Measurements from ENCODE around the gene POLR1G. TPM values are rescaled to one million over a fixed set of nuclear protein-coding genes. Genes with fewer than 3 reads are reported as not detected.
"Not testable (repeated sequence)": the region's sequence is repeated elsewhere in the genome, so short reads cannot be mapped to it uniquely, and the experiment has no call there.

Gene POLR1G
- total RNA-seq, 1 donor from 2014 or later: 16.8 TPM

GRCh38 chr19:45407091-45407375 is 589 bp downstream of the POLR1G start:
- DNase-seq (ENCODE audit: low read depth): no peak
- peak overlapping the region; percentile 81 for H3K4me3 ChIP-seq (ENCODE audit: low read depth, low read length)
- H3K36me3 ChIP-seq (ENCODE audit: control insufficient read depth, insufficient read depth, low read length): peaks cover 7% of the 10 kb centered on the region
- H3K27me3 ChIP-seq (ENCODE audit: control insufficient read depth, insufficient read depth, low read length): no peaks in the 10 kb centered on the region
- FAIRE-seq: no peak
- TF ChIP-seq, protein P1, sequence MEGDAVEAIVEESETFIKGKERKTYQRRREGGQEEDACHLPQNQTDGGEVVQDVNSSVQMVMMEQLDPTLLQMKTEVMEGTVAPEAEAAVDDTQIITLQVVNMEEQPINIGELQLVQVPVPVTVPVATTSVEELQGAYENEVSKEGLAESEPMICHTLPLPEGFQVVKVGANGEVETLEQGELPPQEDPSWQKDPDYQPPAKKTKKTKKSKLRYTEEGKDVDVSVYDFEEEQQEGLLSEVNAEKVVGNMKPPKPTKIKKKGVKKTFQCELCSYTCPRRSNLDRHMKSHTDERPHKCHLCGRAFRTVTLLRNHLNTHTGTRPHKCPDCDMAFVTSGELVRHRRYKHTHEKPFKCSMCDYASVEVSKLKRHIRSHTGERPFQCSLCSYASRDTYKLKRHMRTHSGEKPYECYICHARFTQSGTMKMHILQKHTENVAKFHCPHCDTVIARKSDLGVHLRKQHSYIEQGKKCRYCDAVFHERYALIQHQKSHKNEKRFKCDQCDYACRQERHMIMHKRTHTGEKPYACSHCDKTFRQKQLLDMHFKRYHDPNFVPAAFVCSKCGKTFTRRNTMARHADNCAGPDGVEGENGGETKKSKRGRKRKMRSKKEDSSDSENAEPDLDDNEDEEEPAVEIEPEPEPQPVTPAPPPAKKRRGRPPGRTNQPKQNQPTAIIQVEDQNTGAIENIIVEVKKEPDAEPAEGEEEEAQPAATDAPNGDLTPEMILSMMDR (IDR thresholded peaks at IDR 0.05; ENCODE audit: insufficient read depth, low read length, severe bottlenecking): no peak

- not testable (repeated sequence) for FAIRE-seq; DNase-seq (ENCODE audit: low read depth); H3K27me3 ChIP-seq (ENCODE audit: control insufficient read depth, insufficient read depth, low read length); H3K36me3 ChIP-seq (ENCODE audit: control insufficient read depth, insufficient read depth, low read length); H3K4me3 ChIP-seq (ENCODE audit: low read depth, low read length)
Measured at GRCh38 chr19:45407585-45407984, 1.1 kb downstream of the POLR1G start.

- DNase-seq (ENCODE audit: low read depth) (no peak), FAIRE-seq (no peak)
- Histone ChIP-seq H3K27me3 (ENCODE audit: control insufficient read depth, insufficient read depth, low read length) (no peaks in the 10 kb centered on the region), H3K36me3 (ENCODE audit: control insufficient read depth, insufficient read depth, low read length) (peaks cover 7% of the 10 kb centered on the region), H3K4me3 (ENCODE audit: low read depth, low read length) (no peak overlapping the region)
- TF ChIP-seq, protein P1 (IDR thresholded peaks at IDR 0.05; ENCODE audit: insufficient read depth, low read length, severe bottlenecking): no peak
Measured at GRCh38 chr19:45408121-45408520, 1.7 kb downstream of the POLR1G start.

DNA sequence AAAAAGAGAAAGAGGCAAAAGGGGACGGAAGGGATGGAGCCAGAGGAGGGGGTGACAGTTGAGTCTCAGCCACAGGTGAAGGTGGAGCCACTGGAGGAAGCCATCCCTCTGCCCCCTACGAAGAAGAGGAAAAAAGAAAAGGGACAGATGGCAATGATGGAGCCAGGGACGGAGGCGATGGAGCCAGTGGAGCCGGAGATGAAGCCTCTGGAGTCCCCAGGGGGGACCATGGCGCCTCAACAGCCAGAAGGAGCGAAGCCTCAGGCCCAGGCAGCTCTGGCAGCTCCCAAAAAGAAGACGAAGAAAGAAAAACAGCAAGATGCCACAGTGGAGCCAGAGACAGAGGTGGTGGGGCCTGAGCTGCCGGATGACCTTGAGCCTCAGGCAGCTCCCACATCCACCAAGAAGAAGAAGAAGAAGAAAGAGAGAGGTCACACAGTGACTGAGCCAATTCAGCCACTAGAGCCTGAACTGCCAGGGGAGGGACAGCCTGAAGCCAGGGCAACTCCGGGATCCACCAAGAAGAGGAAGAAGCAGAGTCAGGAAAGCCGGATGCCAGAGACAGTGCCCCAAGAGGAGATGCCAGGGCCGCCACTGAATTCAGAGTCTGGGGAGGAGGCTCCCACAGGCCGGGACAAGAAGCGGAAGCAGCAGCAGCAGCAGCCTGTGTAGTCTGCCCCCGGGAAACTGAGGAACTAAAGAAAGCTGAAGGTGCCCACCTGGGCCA is 2.5 kb downstream of the POLR1G start:
- TF ChIP-seq, protein P1 (IDR thresholded peaks at IDR 0.05; ENCODE audit: insufficient read depth, low read length, severe bottlenecking): no peak
- Histone ChIP-seq H3K27me3 (ENCODE audit: control insufficient read depth, insufficient read depth, low read length) (no peaks in the 10 kb centered on the region), H3K36me3 (ENCODE audit: control insufficient read depth, insufficient read depth, low read length) (peaks cover 12% of the 10 kb centered on the region), H3K4me3 (ENCODE audit: low read depth, low read length) (no peak overlapping the region)
- FAIRE-seq (no peak), DNase-seq (ENCODE audit: low read depth) (no peak)

- H3K36me3 ChIP-seq (ENCODE audit: control insufficient read depth, insufficient read depth, low read length): peaks cover 12% of the 10 kb centered on the region
- no peak for FAIRE-seq
- DNase-seq (ENCODE audit: low read depth): no peak
- H3K4me3 ChIP-seq (ENCODE audit: low read depth, low read length): no peak overlapping the region
- TF ChIP-seq, protein P1 (IDR thresholded peaks at IDR 0.05; ENCODE audit: insufficient read depth, low read length, severe bottlenecking): no peak
- no peaks in the 10 kb centered on the region for H3K27me3 ChIP-seq (ENCODE audit: control insufficient read depth, insufficient read depth, low read length)
Measured at GRCh38 chr19:45409557-45409920, 3.1 kb downstream of the POLR1G start.

DNA sequence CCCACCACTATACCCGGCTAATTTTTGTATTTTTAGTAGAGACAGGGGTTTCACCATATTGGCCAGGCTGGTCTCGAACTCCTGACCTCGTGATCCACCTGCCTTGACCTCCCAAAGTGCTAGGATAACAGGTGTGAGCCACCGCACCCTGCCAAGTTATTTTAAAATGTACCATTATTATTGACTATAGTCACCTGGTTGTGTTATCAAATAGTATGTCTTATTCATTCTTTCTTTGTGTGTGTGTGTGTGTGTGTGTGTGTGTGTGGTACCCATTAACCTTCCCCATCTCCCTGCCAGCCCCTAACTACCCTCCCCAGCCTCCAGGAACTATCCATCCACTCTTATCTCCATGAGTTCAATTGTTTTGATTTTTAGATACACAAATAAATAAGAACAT is 3.9 kb downstream of the POLR1G start:
- H3K36me3 ChIP-seq (ENCODE audit: control insufficient read depth, insufficient read depth, low read length): peaks cover 12% of the 10 kb centered on the region
- not testable (repeated sequence) for H3K4me3 ChIP-seq (ENCODE audit: low read depth, low read length); FAIRE-seq; H3K27me3 ChIP-seq (ENCODE audit: control insufficient read depth, insufficient read depth, low read length); DNase-seq (ENCODE audit: low read depth)

- no peaks in the 10 kb centered on the region for H3K27me3 ChIP-seq (ENCODE audit: control insufficient read depth, insufficient read depth, low read length)
- TF ChIP-seq, protein P1 (IDR thresholded peaks at IDR 0.05; ENCODE audit: insufficient read depth, low read length, severe bottlenecking): no peak
- peaks cover 18% of the 10 kb centered on the region for H3K36me3 ChIP-seq (ENCODE audit: control insufficient read depth, insufficient read depth, low read length)
- DNase-seq (ENCODE audit: low read depth) (no peak), FAIRE-seq (no peak)
- no peak overlapping the region for H3K4me3 ChIP-seq (ENCODE audit: low read depth, low read length)
Measured at GRCh38 chr19:45413497-45413896, 7.1 kb downstream of the POLR1G start.
